Nephron progenitor cell (in vitro differentiated cells): ENCODE data around the gene CENPK.

Source experiments
- DNase-seq: peaks from one replicate; pipeline ENCODE4 v3.0.0; 2021
- H3K27ac Mint-ChIP-seq: 2 replicates; pipeline ENCODE4 v1.8.0; 2021; ENCODE audit warnings: mild to moderate bottlenecking, moderate library complexity, mixed read lengths
- H3K27me3 Mint-ChIP-seq: 2 replicates; pipeline ENCODE4 v1.8.0; 2021; ENCODE audit warnings: mild to moderate bottlenecking, low read depth, mixed read lengths; ENCODE audit not compliant: poor library complexity
- H3K36me3 Mint-ChIP-seq: 2 replicates; pipeline ENCODE4 v1.8.0; 2021; ENCODE audit warnings: low read depth, mixed read lengths
- H3K4me1 Mint-ChIP-seq: 2 replicates; pipeline ENCODE4 v1.8.0; 2021; ENCODE audit warnings: mixed read lengths
- H3K4me3 Mint-ChIP-seq: 2 replicates; pipeline ENCODE4 v1.8.0; 2021; ENCODE audit warnings: mild to moderate bottlenecking, moderate library complexity, mixed read lengths
- H3K9me3 Mint-ChIP-seq: 2 replicates; pipeline ENCODE4 v1.8.0; 2021; ENCODE audit warnings: mild to moderate bottlenecking, moderate library complexity, mixed read lengths
- CTCF ChIP-seq: fragments of 200-600 bp; sonication (generic); IDR thresholded peaks from 2 replicates; pipeline ENCODE4 v1.5.0; 2021; ENCODE audit warnings: antibody characterized with exemption

CENPK gene

GRCh38 chr5:65539827-65540226 lies 23.1 kb downstream of the CENPK start:
- Mint-ChIP-seq H3K4me1 (no peaks in the 10 kb centered on the region), H3K9me3 (no peaks in the 10 kb centered on the region), H3K27me3 (no peaks in the 10 kb centered on the region), H3K4me3 (no peak overlapping the region), H3K36me3 (peaks cover 68% of the 10 kb centered on the region), H3K27ac (no peak overlapping the region)
- TF ChIP-seq CTCF: no peak
- no peak for DNase-seq

GRCh38 chr5:65535529-65535987 lies 27.4 kb downstream of the CENPK start:
- H3K4me1 Mint-ChIP-seq: no peaks in the 10 kb centered on the region
- no peaks in the 10 kb centered on the region for H3K27me3 Mint-ChIP-seq
- TF ChIP-seq CTCF: no peak
- DNase-seq: no peak
- no peak overlapping the region for H3K27ac Mint-ChIP-seq
- H3K4me3 Mint-ChIP-seq: no peak overlapping the region
- H3K36me3 Mint-ChIP-seq: peaks cover 50% of the 10 kb centered on the region
- no peaks in the 10 kb centered on the region for H3K9me3 Mint-ChIP-seq

- no peaks in the 10 kb centered on the region for H3K9me3 Mint-ChIP-seq
- H3K4me1 Mint-ChIP-seq: no peaks in the 10 kb centered on the region
- H3K36me3 Mint-ChIP-seq: peaks cover 53% of the 10 kb centered on the region
- no peaks in the 10 kb centered on the region for H3K27me3 Mint-ChIP-seq
- no peak for DNase-seq
- H3K4me3 Mint-ChIP-seq: no peak overlapping the region
- no peak overlapping the region for H3K27ac Mint-ChIP-seq
- TF ChIP-seq CTCF: no peak
Observed at GRCh38 chr5:65530904-65531303, 32.1 kb downstream of the CENPK start.

GRCh38 chr5:65525726-65526125 lies 37.2 kb downstream of the CENPK start:
- H3K4me3 Mint-ChIP-seq: no peak overlapping the region
- H3K4me1 Mint-ChIP-seq: no peaks in the 10 kb centered on the region
- peaks cover 74% of the 10 kb centered on the region for H3K36me3 Mint-ChIP-seq
- DNase-seq: no peak
- H3K27ac Mint-ChIP-seq: peak overlapping the region; percentile 60
- no peaks in the 10 kb centered on the region for H3K27me3 Mint-ChIP-seq
- TF ChIP-seq CTCF: no peak
- no peaks in the 10 kb centered on the region for H3K9me3 Mint-ChIP-seq

GRCh38 chr5:65512170-65512937 lies 50.6 kb downstream of the CENPK start:
- Mint-ChIP-seq H3K9me3 (no peaks in the 10 kb centered on the region), H3K4me1 (no peaks in the 10 kb centered on the region), H3K4me3 (no peak overlapping the region), H3K27ac (no peak overlapping the region), H3K27me3 (no peaks in the 10 kb centered on the region), H3K36me3 (peaks cover 13% of the 10 kb centered on the region)
- DNase-seq: no peak
- no peak for TF ChIP-seq CTCF

- Mint-ChIP-seq H3K27me3 (no peaks in the 10 kb centered on the region), H3K36me3 (peaks cover 5% of the 10 kb centered on the region), H3K4me3 (no peak overlapping the region), H3K9me3 (no peaks in the 10 kb centered on the region), H3K27ac (no peak overlapping the region), H3K4me1 (no peaks in the 10 kb centered on the region)
- no peak for TF ChIP-seq CTCF
- DNase-seq: no peak
Observed at GRCh38 chr5:65508978-65509377, 54.0 kb downstream of the CENPK start.
